Bronchial epithelial cell (primary cell): ENCODE results near the gene GAK. TPM values are rescaled to one million over a fixed set of nuclear protein-coding genes. Genes with fewer than 3 reads are reported as not detected.

Experiments
- DNase-seq: peaks from one replicate; pipeline ENCODE4 v3.0.0-alpha.2; 2010; ENCODE audit warnings: low read depth
- FAIRE-seq: peaks from 2 replicates; lab custom pipeline; 2011; peaks lifted over from hg19 to GRCh38; lab: Jason Lieb, UNC
- H3K27me3 ChIP-seq: 2 replicates; pipeline ENCODE4 v1.5.1; 2011; ENCODE audit warnings: low read length; ENCODE audit not compliant: control insufficient read depth, insufficient read depth
- H3K36me3 ChIP-seq: 2 replicates; pipeline ENCODE4 v1.5.1; 2011; ENCODE audit warnings: low read length; ENCODE audit not compliant: control insufficient read depth, insufficient read depth
- H3K4me3 ChIP-seq: 2 replicates; pipeline ENCODE4 v1.5.1; 2011; ENCODE audit warnings: mild to moderate bottlenecking, low read depth, low read length, control low read depth
- total RNA-seq: library from RNA; depleted of rRNA; stranded (reverse); fragments of >200 nt; gene quantifications from 2 replicates; pipeline ENCODE4 v1.2.1, GENCODE V29; 2014
- TF ChIP-seq, protein P1 (sequence below): IDR thresholded peaks from 2 replicates; pipeline ENCODE4 v1.5.1; 2011; ENCODE audit warnings: mild to moderate bottlenecking, moderate library complexity, low read length, control low read depth, inconsistent platforms; ENCODE audit not compliant: insufficient read depth, severe bottlenecking

The GAK gene
- total RNA-seq, 1 donor from 2014 or later = 52.9 TPM

DNA sequence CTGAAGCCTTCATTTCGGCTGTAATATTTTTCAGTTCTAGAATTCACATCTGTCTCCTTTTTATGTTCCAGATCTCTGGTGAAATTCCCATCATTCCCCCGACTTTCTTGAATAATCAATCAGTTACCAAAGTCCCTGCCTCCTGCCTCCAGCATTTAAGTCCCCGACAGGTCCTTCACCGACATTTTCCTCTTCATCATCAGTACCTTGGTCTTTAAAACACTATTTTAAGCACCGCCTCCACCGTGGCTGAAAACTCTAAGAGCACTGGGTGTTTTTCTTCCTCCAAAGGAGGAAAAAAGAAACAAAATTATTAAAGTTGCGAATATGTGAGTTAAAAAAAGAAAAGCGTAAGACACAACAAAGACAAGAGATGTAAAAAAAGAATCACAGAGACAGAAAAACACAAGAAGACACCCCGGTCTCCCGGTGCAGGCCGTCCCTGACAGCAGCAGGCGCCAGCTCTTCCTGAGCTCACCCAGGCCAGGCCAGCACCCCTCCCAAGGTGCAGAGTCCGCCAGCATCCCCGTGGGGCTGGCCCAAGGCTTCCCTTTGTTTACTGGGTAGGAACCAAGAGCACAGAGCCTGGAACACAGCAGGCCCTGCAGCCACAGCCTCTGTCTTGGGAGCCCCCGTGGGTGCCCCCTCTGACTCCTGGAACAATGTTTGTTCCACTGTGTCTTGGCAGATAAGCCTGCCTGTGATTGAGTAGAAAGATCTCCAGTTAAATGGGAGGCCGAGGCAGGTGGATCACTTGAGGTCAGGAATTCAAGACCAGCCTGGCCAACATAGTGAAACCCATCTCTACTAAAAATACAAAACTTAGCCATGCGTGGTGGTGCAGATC lies 56.9 kb downstream of the GAK start:
- DNase-seq (no peak), FAIRE-seq (no peak)
- no peak overlapping the region for H3K4me3 ChIP-seq
- TF ChIP-seq, protein P1, sequence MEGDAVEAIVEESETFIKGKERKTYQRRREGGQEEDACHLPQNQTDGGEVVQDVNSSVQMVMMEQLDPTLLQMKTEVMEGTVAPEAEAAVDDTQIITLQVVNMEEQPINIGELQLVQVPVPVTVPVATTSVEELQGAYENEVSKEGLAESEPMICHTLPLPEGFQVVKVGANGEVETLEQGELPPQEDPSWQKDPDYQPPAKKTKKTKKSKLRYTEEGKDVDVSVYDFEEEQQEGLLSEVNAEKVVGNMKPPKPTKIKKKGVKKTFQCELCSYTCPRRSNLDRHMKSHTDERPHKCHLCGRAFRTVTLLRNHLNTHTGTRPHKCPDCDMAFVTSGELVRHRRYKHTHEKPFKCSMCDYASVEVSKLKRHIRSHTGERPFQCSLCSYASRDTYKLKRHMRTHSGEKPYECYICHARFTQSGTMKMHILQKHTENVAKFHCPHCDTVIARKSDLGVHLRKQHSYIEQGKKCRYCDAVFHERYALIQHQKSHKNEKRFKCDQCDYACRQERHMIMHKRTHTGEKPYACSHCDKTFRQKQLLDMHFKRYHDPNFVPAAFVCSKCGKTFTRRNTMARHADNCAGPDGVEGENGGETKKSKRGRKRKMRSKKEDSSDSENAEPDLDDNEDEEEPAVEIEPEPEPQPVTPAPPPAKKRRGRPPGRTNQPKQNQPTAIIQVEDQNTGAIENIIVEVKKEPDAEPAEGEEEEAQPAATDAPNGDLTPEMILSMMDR = no peak
- H3K36me3 ChIP-seq = peaks cover 25% of the 10 kb centered on the region
- H3K27me3 ChIP-seq = no peaks in the 10 kb centered on the region

DNA sequence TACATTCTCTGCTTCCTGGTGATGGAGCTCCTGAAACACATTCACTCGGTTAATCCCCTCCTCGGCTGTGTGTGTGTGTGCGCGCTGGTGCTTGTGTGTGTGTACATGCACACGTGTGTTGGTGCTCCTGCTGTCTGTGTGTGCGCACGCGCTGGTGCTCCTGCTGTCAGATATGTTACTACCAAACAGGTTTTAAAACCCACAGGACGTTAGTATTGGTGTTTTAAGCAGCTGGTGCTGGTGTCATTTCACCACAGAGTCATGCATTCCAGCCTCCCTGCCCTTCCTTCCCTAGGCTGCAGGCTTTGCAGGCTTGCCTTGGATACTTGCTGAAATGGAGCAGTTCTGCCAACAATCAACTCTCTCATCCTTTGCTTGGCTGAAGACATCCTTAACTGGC lies 58.1 kb downstream of the GAK start:
- no peak for FAIRE-seq
- H3K36me3 ChIP-seq = peaks cover 23% of the 10 kb centered on the region
- no peak overlapping the region for H3K4me3 ChIP-seq
- no peaks in the 10 kb centered on the region for H3K27me3 ChIP-seq
- TF ChIP-seq, protein P1 = no peak
- DNase-seq = no peak

DNA sequence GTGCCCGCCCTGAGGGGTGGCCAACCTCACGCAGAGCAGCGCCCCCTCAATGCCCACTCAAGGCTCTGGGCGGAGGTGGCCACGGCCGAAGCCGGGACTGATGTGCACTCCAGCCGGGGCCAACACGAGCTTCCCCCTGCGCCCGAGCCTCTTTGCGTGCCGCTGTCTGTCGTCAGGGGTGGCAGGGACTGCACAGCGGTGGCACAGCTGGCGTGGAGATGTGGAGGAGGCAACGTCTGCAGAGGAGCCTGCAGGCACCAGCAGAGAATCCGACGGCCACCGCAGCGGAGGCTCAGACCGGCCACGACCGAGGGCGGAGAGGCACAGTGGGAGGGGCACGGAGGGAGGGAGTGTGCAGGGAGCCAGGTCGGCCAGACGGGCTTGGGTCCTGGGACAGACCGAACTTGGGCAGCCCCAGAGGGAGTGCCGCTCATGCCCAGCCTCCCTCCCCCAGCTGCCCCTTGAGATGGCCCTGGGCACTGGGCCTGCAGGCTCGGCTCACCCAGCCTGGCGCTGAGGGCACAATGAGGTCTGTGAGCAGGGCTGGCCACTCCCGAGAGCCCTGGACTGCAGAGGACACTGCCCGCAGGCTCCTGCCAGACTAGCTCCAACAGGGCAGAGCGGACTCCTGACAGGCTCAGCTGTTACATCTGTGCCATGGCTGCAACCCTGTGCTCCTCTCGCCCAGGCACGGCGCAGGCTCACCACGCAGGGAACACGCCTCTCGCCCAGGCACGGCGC lies 59.7 kb downstream of the GAK start:
- TF ChIP-seq, protein P1 = no peak
- Histone ChIP-seq H3K4me3 (no peak overlapping the region), H3K27me3 (no peaks in the 10 kb centered on the region), H3K36me3 (peaks cover 20% of the 10 kb centered on the region)
- FAIRE-seq (no peak), DNase-seq (no peak)

DNA sequence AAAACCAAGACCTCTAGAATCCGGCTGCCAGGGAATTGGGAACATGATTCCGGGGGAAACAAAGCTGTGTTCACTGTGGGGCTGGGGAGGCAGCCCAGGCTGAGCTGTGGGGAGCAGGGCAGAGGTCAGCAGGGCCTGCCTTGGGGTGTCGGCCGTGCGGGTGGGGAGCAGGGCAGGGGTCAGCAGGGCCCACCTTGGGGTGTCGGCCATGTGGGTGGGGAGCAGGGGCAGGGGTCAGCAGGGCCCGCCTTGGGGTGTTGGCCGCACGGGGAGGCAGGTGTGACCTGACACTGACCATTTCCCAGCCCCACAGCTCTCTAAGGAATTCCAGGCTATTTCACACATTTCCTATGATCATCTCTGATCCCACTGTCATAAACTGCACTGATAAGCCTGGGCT lies 60.6 kb downstream of the GAK start:
- no peak for DNase-seq
- Histone ChIP-seq H3K27me3 (no peaks in the 10 kb centered on the region), H3K4me3 (no peak overlapping the region), H3K36me3 (peaks cover 17% of the 10 kb centered on the region)
- FAIRE-seq = no peak
- TF ChIP-seq, protein P1 = no peak

DNA sequence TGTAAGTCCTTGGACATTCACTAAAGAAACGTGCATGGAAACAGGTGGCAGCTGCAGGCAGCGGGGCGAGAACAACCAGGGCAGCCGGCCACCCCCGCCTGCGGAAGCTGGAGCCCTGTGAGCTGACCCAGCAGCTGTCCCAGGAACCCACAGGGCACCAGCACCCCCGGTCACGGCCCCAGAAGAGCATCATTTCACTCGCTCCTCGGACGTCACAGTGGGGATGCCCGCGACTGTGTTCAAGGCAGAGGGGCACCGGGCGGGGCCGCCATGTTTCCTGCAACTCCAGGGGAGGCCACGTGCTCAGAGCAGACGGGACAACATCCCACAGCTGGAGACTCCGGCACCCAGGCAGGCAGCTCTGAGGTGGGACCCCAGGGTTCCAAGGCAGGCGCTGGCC lies 61.2 kb downstream of the GAK start:
- peaks cover 16% of the 10 kb centered on the region for H3K36me3 ChIP-seq
- FAIRE-seq (no peak), DNase-seq (no peak)

More for the DNA sequence above, 61.2 kb downstream of the GAK start:
- no peaks in the 10 kb centered on the region for H3K27me3 ChIP-seq
- no peak overlapping the region for H3K4me3 ChIP-seq
- TF ChIP-seq, protein P1 = no peak
